GM12891 (cell line): Measurements from ENCODE around the gene BCDIN3D.

Experiments used
- POLR2A ChIP-seq: IDR thresholded peaks from 2 replicates; pipeline ENCODE4 v1.6.1; 2011; ENCODE audit warnings: low read depth, low read length, control low read depth
- POLR2AphosphoS5 ChIP-seq: IDR thresholded peaks from 2 replicates; pipeline ENCODE4 v1.6.1; 2011; ENCODE audit warnings: low read depth, low read length, control low read depth
- SPI1 ChIP-seq: IDR thresholded peaks from 2 replicates; pipeline ENCODE4 v1.6.1; 2011; ENCODE audit warnings: low read depth, low read length, control low read depth
- TAF1 ChIP-seq: IDR thresholded peaks from 2 replicates; pipeline ENCODE4 v1.6.1; 2011; ENCODE audit warnings: low read depth, low read length, control low read depth

- TF ChIP-seq POLR2AphosphoS5 = no peak
- TF ChIP-seq POLR2A = no peak
- no peak for TF ChIP-seq TAF1
- TF ChIP-seq SPI1 = no peak
Measured at GRCh38 chr12:49819786-49820185, 23.1 kb downstream of the BCDIN3D start.
